ENCODE measurements around the gene LHFPL3. TPM values are rescaled to one million over a fixed set of nuclear protein-coding genes. Genes with fewer than 3 reads are reported as not detected.

Gene LHFPL3
- total RNA-seq, 1 donor from 2014 or later, result 0.30 TPM

GRCh38 chr7:104524853-104525252 lies 196.4 kb downstream of the LHFPL3 start:
- Histone ChIP-seq H3K4me2 (no peak overlapping the region), H3K4me3 (no peak overlapping the region), H3K9me3 (ENCODE audit: low read depth) (no peaks in the 10 kb centered on the region), H3F3A (ENCODE audit: low read depth) (no peaks in the 10 kb centered on the region), H3K4me1 (no peaks in the 10 kb centered on the region), H3K27ac (no peak overlapping the region), H3K36me3 (no peaks in the 10 kb centered on the region), H3K27me3 (no peaks in the 10 kb centered on the region), H3K9ac (no peak overlapping the region), H4K20me1 (ENCODE audit: low read depth) (no peaks in the 10 kb centered on the region), H3K79me2 (ENCODE audit: low read depth) (no peaks in the 10 kb centered on the region), H2AFZ (replicated peaks) (no peak overlapping the region)
- DNase-seq (ENCODE audit: low spot score), result no peak
- Mint-ChIP-seq H3K4me1 (peaks cover 3% of the 10 kb centered on the region), H3K27me3 (ENCODE audit: insufficient read depth, low read depth) (no peaks in the 10 kb centered on the region), H3K27ac (no peak overlapping the region), H3K4me3 (no peak overlapping the region), H3K36me3 (no peaks in the 10 kb centered on the region), H3K9me3 (no peaks in the 10 kb centered on the region)
- no peak for TF ChIP-seq EZH2 (IDR thresholded peaks at IDR 0.05)
- TF ChIP-seq EZH2phosphoT487 (IDR thresholded peaks at IDR 0.05), result no peak
- no peak for TF ChIP-seq CTCF (IDR thresholded peaks at IDR 0.05)

- Mint-ChIP-seq H3K27me3 (ENCODE audit: insufficient read depth, low read depth) (peaks cover 2% of the 10 kb centered on the region), H3K27ac (no peak overlapping the region), H3K4me3 (no peak overlapping the region), H3K36me3 (no peaks in the 10 kb centered on the region), H3K4me1 (no peaks in the 10 kb centered on the region), H3K9me3 (no peaks in the 10 kb centered on the region)
- no peak for DNase-seq (ENCODE audit: low spot score)
- H3K9ac ChIP-seq, result no peak overlapping the region
- H3K36me3 ChIP-seq, result no peaks in the 10 kb centered on the region
- no peak for TF ChIP-seq CTCF (IDR thresholded peaks at IDR 0.05)
- no peak for TF ChIP-seq EZH2 (IDR thresholded peaks at IDR 0.05)
- no peak for TF ChIP-seq EZH2phosphoT487 (IDR thresholded peaks at IDR 0.05)
- no peak overlapping the region for H3K4me2 ChIP-seq
- H3K27ac ChIP-seq, result no peak overlapping the region
- no peak overlapping the region for H2AFZ ChIP-seq (replicated peaks)
- H4K20me1 ChIP-seq (ENCODE audit: low read depth), result no peaks in the 10 kb centered on the region
- no peaks in the 10 kb centered on the region for H3K27me3 ChIP-seq
- no peak overlapping the region for H3K4me3 ChIP-seq
- no peaks in the 10 kb centered on the region for H3K4me1 ChIP-seq
- no peaks in the 10 kb centered on the region for H3F3A ChIP-seq (ENCODE audit: low read depth)
- peaks cover 4% of the 10 kb centered on the region for H3K9me3 ChIP-seq (ENCODE audit: low read depth)
- H3K79me2 ChIP-seq (ENCODE audit: low read depth), result no peaks in the 10 kb centered on the region
These were observed 199.7 kb downstream of the LHFPL3 start for GRCh38 chr7:104528142-104528541.

GRCh38 chr7:104529567-104529966 lies 201.2 kb downstream of the LHFPL3 start:
- no peak for DNase-seq (ENCODE audit: low spot score)
- no peak overlapping the region for H3K4me3 Mint-ChIP-seq
- no peak overlapping the region for H3K27ac Mint-ChIP-seq
- Histone ChIP-seq H3F3A (ENCODE audit: low read depth) (no peaks in the 10 kb centered on the region), H3K9ac (no peak overlapping the region), H3K27me3 (no peaks in the 10 kb centered on the region), H3K27ac (no peak overlapping the region), H3K79me2 (ENCODE audit: low read depth) (no peaks in the 10 kb centered on the region), H4K20me1 (ENCODE audit: low read depth) (no peaks in the 10 kb centered on the region), H3K4me2 (no peak overlapping the region), H3K9me3 (ENCODE audit: low read depth) (peaks cover 4% of the 10 kb centered on the region), H2AFZ (replicated peaks) (no peak overlapping the region), H3K4me3 (no peak overlapping the region), H3K36me3 (no peaks in the 10 kb centered on the region), H3K4me1 (no peaks in the 10 kb centered on the region)
- H3K4me1 Mint-ChIP-seq, result no peaks in the 10 kb centered on the region
- H3K9me3 Mint-ChIP-seq, result no peaks in the 10 kb centered on the region
- no peaks in the 10 kb centered on the region for H3K36me3 Mint-ChIP-seq
- TF ChIP-seq EZH2phosphoT487 (IDR thresholded peaks at IDR 0.05) (no peak), CTCF (IDR thresholded peaks at IDR 0.05) (no peak), EZH2 (IDR thresholded peaks at IDR 0.05) (no peak)
- H3K27me3 Mint-ChIP-seq (ENCODE audit: insufficient read depth, low read depth), result peaks cover 2% of the 10 kb centered on the region
